HepG2 (cell line): Measurements from ENCODE around the gene CDK9. TPM values are rescaled to one million over a fixed set of nuclear protein-coding genes. Genes with fewer than 3 reads are reported as not detected.

ENCODE experiments used
- CCDC6 ChIP-seq: sonication (generic); formaldehyde crosslinking; IDR thresholded peaks from 2 replicates; pipeline ENCODE4 v1.8.1; 2022; ENCODE audit warnings: mild to moderate bottlenecking, missing genetic modification reagents, moderate library complexity
- HMGXB4 ChIP-seq, 2 experiments: sonication (generic) in 1 of 2; formaldehyde crosslinking in 1 of 2; IDR thresholded peaks; 2 replicates each; pipeline versions ENCODE4 v1.4.0 to v1.6.1; 2018 to 2020; ENCODE audit warnings: missing genetic modification reagents in 2 of 2, borderline replicate concordance in 1 of 2, low read depth in 1 of 2, mild to moderate bottlenecking in 1 of 2, missing biosample characterization in 1 of 2
- HOXD1 ChIP-seq: sonication (generic); formaldehyde crosslinking; IDR thresholded peaks from 2 replicates; pipeline ENCODE4 v1.5.0; 2020; ENCODE audit warnings: missing genetic modification reagents
- KIAA2018 ChIP-seq: sonication (generic); formaldehyde crosslinking; IDR thresholded peaks from 2 replicates; pipeline ENCODE4 v1.5.0; 2020; ENCODE audit warnings: mild to moderate bottlenecking, missing genetic modification reagents, borderline replicate concordance
- MTA1 ChIP-seq: sonication (generic); formaldehyde crosslinking; IDR thresholded peaks from 2 replicates; pipeline ENCODE4 v1.4.0; 2020; ENCODE audit warnings: missing genetic modification reagents, mild to moderate bottlenecking, borderline replicate concordance
- SOX6 ChIP-seq, 2 experiments: fragments of 450-650 bp in 1 of 2; sonication (generic) in 1 of 2; formaldehyde crosslinking in 1 of 2; IDR thresholded peaks; 2 replicates each; pipeline versions ENCODE4 v1.4.0 to v1.6.1; 2017 to 2020; ENCODE audit warnings: antibody characterized with exemption in 1 of 2, mild to moderate bottlenecking in 1 of 2, missing genetic modification reagents in 1 of 2
- TGIF2 ChIP-seq: IDR thresholded peaks from 2 replicates; pipeline ENCODE4 v1.6.1; 2016; ENCODE audit warnings: control low read depth, missing compliant biosample characterization
- THAP9 ChIP-seq: sonication (generic); formaldehyde crosslinking; IDR thresholded peaks from 2 replicates; pipeline ENCODE4; 2020; ENCODE audit warnings: missing genetic modification reagents, mild to moderate bottlenecking, borderline replicate concordance
- TOE1 ChIP-seq: sonication (generic); formaldehyde crosslinking; IDR thresholded peaks from 2 replicates; pipeline ENCODE4 v1.4.0; 2020; ENCODE audit warnings: mild to moderate bottlenecking, missing genetic modification reagents
- ZBTB38 ChIP-seq: sonication (generic); formaldehyde crosslinking; IDR thresholded peaks from 2 replicates; pipeline ENCODE4 v1.5.1; 2020; ENCODE audit warnings: mild to moderate bottlenecking, missing genetic modification reagents
- ZNF333 ChIP-seq: sonication (generic); formaldehyde crosslinking; IDR thresholded peaks from 2 replicates; pipeline ENCODE4 v1.4.0; 2020; ENCODE audit warnings: mild to moderate bottlenecking, missing genetic modification reagents, borderline replicate concordance
- ZNF567 ChIP-seq: sonication (generic); formaldehyde crosslinking; IDR thresholded peaks from 2 replicates; pipeline ENCODE4 v1.8.1; 2023; ENCODE audit warnings: mild to moderate bottlenecking, missing genetic modification reagents, borderline replicate concordance
- ZNF674 ChIP-seq: sonication (generic); formaldehyde crosslinking; IDR thresholded peaks from 2 replicates; pipeline ENCODE4 v1.5.0; 2020; ENCODE audit warnings: low read depth, mild to moderate bottlenecking, missing genetic modification reagents
- ZNF772 ChIP-seq: sonication (generic); formaldehyde crosslinking; IDR thresholded peaks from 2 replicates; pipeline ENCODE4 v1.5.0; 2020; ENCODE audit warnings: mild to moderate bottlenecking, missing genetic modification reagents
- ZNF775 ChIP-seq: sonication (generic); formaldehyde crosslinking; IDR thresholded peaks from 2 replicates; pipeline ENCODE4 v1.4.0; 2020; ENCODE audit warnings: missing genetic modification reagents, mild to moderate bottlenecking, moderate library complexity, borderline replicate concordance
- polyA plus RNA-seq, 8 experiments: library from polyadenylated mRNA; depleted of rRNA in 3 of 8; stranded (reverse) in 7 of 8; unstranded in 1 of 8; fragments of >200 nt; fragmentation: Illumina TruSeq in 4 of 8; extraction: Trizol in 4 of 8; gene quantifications; 2 replicates each; pipeline versions ENCODE4 v1.2.1 to v1.2.3, GENCODE V29; 2011 to 2016; ENCODE audit warnings: low read depth in 4 of 8, missing spikeins in 1 of 8, mixed read lengths in 1 of 8; ENCODE audit not compliant: insufficient read depth in 1 of 8
- total RNA-seq, 5 experiments: library from RNA; depleted of rRNA; stranded (reverse); fragments of >200 nt; fragmentation: Illumina TruSeq; extraction: Trizol; gene quantifications; 2 replicates each; pipeline ENCODE4 v1.2.3, GENCODE V29; 2016; ENCODE audit warnings: low read depth in 1 of 5

CDK9 gene
- total and polyA plus RNA-seq, 2 of the 13 experiments (the other 11 are each of a cell fraction or from before 2014, with no cell fraction given) = 16.8 to 21.5 TPM

- TF ChIP-seq THAP9 (CRISPR knock-in tag) (0 out of 2 replicates have a peak, but pooled peaks have one; percentile 25), HMGXB4 (CRISPR knock-in tag; IDR thresholded peaks at IDR 0.05; ENCODE audit: borderline replicate concordance in 1 of 2, low read depth in 1 of 2) (peak; percentile 71 to 79), ZNF567 (CRISPR knock-in tag) (no peak), ZNF333 (CRISPR knock-in tag) (no peak), TGIF2 (CRISPR knock-in tag) (0 out of 2 replicates have a peak, but pooled peaks have one; percentile 45), ZNF775 (CRISPR knock-in tag) (no peak), ZBTB38 (CRISPR knock-in tag) (peak; percentile 27; the same call in 1 of the 2 replicates), SOX6 (IDR thresholded peaks at IDR 0.05) (no peak), SOX6 (CRISPR knock-in tag; IDR thresholded peaks at IDR 0.05) (no peak; the same call in 1 of the 2 replicates), KIAA2018 (no peak), MTA1 (peak; percentile 64; the same call in 1 of the 2 replicates), HOXD1 (CRISPR knock-in tag) (no peak; the same call in 1 of the 2 replicates), TOE1 (CRISPR knock-in tag) (no peak), CCDC6 (CRISPR knock-in tag) (0 out of 2 replicates have a peak, but pooled peaks have one; percentile 51), ZNF772 (CRISPR knock-in tag) (peak; percentile 57; the same call in 1 of the 2 replicates), ZNF674 (CRISPR knock-in tag) (no peak)
Observed at GRCh38 chr9:127825319-127826051, 39.7 kb downstream of the CDK9 start (continued).
